H1 (cell line): ENCODE data around the gene DKK1. TPM values are rescaled to one million over a fixed set of nuclear protein-coding genes. Genes with fewer than 3 reads are reported as not detected.

Experiments
- ATF3 ChIP-seq: IDR thresholded peaks from 2 replicates; pipeline ENCODE4 v1.6.1; 2011; ENCODE audit warnings: low read depth, mild to moderate bottlenecking, low read length; ENCODE audit not compliant: insufficient read depth
- polyA plus RNA-seq, 7 experiments: library from polyadenylated mRNA; depleted of rRNA in 3 of 7; stranded (reverse) in 5 of 7; unstranded in 2 of 7; fragments of >200 nt in 5 of 7; fragments of 200-250 nt in 2 of 7; gene quantifications; 1 replicate in 5 of 7; 2 replicates in 1 of 7; 4 replicates in 1 of 7; pipeline versions ENCODE4 v1.2.1 to v1.2.3, GENCODE V29; 2011 to 2013; ENCODE audit warnings: missing spikeins in 2 of 7, mixed read lengths in 2 of 7
- total RNA-seq: library from RNA; stranded (reverse); fragmentation: NEBNext Ultra II Directional; extraction: Animal tissue kit (Norgen Biotek cat#: 25700); gene quantifications from 2 replicates; pipeline ENCODE4 v1.2.1, GENCODE V29; 2021

The DKK1 gene
- total and polyA plus RNA-seq, 2 of the 8 experiments (the other 6 are each of a cell fraction or from before 2014, with no cell fraction given): 0.36 to 0.61 TPM

- TF ChIP-seq ATF3: no peak
Observed at GRCh38 chr10:52331638-52332364, 17.7 kb downstream of the DKK1 start (continued).
